ENCODE measurements around the gene INPP5A.
"Not testable (repeated sequence)": the region's sequence is repeated elsewhere in the genome, so short reads cannot be mapped to it uniquely, and the experiment has no call there.

INPP5A gene

DNA sequence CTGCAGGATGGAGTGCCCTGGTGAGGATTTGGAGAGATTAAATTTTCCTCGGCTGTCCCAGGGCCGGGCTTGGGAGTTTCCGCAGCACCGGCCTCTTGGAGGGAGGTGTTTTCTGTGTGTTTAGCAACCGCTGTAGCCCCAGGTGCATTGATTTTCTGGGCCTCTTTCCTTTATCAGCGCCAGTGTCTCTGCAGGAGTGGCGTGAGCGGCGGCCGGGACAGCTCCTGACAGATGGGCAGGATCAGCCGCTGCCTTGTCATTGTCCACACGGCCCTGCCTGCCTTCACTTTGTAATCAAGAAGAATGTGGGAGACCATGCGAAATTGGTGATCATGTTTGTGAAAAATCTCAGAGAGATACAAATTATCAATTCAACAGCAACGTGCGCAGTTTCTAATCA lies 216.0 kb downstream of the INPP5A start:
- DNase-seq = no peak
- intact Hi-C loops (cut with DNase I) = no loop called here

GRCh38 chr10:132754071-132754470 lies 216.5 kb downstream of the INPP5A start:
- intact Hi-C loops (cut with DNase I) = no loop called here
- no peak for DNase-seq

- intact Hi-C loops (cut with DNase I) = no loop called here
- no peak for DNase-seq
Measured at GRCh38 chr10:132755166-132755711, 217.7 kb downstream of the INPP5A start.

- DNase-seq = no peak
- intact Hi-C loops (cut with DNase I) = no loop called here
Measured at GRCh38 chr10:132756591-132756990, 219.0 kb downstream of the INPP5A start.

DNA sequence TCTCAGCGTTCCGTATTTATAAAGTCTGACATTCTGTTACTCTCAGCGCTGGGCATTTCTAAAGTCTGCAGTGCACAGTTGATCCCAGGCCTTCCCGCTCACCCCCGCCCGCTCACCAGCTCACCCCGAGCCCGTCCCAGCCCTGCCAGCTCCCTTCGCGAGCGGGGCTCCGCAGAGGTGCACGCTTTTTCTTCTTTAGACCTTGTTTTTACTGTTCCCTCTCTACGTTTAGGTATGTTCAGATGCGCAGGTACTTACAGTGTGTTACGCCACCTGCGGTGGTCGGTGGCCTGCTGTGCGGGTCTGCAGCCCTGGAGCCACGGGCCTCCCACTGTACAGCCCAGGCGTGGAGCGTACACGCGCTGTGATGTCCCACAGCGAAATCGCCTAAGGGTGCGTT lies 219.6 kb downstream of the INPP5A start:
- intact Hi-C loops (cut with DNase I) = no loop called here
- no peak for DNase-seq

GRCh38 chr10:132758865-132759264 lies 221.3 kb downstream of the INPP5A start:
- intact Hi-C loops (cut with DNase I) = no loop called here
- DNase-seq = no peak

- no peak for DNase-seq
- intact Hi-C loops (cut with DNase I) = no loop called here
Measured at GRCh38 chr10:132761395-132762060, 223.9 kb downstream of the INPP5A start.

GRCh38 chr10:132762267-132762666 lies 224.7 kb downstream of the INPP5A start:
- DNase-seq = peak in 20 of 42 donors; percentile 43 to 87 (median 64)
- intact Hi-C loops (cut with DNase I) = no loop called here

- intact Hi-C loops (cut with DNase I) = no loop called here
- DNase-seq = no peak
Measured at GRCh38 chr10:132763545-132763944, 226.0 kb downstream of the INPP5A start.

- DNase-seq = peak in 1 of 42 donors; percentile 16
- intact Hi-C loops (cut with DNase I) = no loop called here
Measured at GRCh38 chr10:132764108-132764507, 226.5 kb downstream of the INPP5A start.

- DNase-seq = peak in 27 of 42 donors; percentile 41 to 80 (median 70)
Measured at GRCh38 chr10:132765435-132765834, 227.8 kb downstream of the INPP5A start.

GRCh38 chr10:132766291-132766690 lies 228.7 kb downstream of the INPP5A start:
- peak in 10 of 42 donors; percentile 50 to 70 (median 56) for DNase-seq
- intact Hi-C loops (cut with DNase I) = no loop called here

More at GRCh38 chr10:132765435-132765834, 227.8 kb downstream of the INPP5A start:
- intact Hi-C loops (cut with DNase I) = no loop called here

DNA sequence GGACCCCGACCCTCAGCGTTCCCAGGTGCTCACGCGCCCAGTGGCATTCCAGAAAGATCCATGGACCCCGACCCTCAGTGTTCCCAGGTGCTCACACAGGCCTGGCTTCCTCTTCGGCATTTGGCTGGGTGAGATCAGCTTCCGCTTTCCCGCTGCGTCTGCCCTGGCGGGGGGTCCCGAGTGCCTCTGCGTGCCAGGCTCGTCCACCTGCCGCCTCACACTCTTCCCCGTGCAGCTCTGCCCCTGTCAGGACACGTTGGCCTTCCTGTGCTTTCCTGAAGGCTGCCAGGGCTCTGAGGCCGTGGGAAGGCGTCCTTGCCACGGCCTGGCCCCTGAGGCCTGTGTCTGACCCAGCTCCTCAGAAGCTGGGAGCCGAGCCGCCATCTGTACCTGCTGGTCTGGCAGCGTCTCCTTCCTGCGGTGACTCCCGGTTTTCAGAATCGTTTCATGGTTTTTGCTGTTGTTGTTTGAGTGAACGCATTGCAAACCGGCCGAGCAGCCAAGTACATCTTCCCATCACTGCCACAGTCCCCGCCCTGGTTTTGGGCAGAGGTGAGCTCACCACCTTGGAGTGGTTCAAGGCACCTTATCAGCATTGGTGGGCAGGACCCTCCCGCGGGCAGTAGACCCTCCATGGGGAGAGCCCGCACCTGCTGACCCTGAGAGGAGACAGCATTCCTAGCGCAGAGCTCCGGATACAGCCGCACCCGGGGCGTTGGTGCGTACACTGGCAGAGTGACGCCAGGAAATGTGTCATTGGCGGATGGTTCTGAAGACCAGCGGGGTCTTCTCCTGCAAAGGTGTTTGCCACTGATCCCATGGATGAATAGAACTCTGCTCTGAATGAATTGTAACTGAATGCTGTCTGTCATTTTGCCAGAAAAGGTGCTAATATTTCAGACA lies 231.0 kb downstream of the INPP5A start:
- intact Hi-C loops (cut with DNase I) = no loop called here
- DNase-seq = no peak

- DNase-seq = no peak
- intact Hi-C loops (cut with DNase I) = no loop called here
Measured at GRCh38 chr10:132770061-132771021, 232.8 kb downstream of the INPP5A start.

DNA sequence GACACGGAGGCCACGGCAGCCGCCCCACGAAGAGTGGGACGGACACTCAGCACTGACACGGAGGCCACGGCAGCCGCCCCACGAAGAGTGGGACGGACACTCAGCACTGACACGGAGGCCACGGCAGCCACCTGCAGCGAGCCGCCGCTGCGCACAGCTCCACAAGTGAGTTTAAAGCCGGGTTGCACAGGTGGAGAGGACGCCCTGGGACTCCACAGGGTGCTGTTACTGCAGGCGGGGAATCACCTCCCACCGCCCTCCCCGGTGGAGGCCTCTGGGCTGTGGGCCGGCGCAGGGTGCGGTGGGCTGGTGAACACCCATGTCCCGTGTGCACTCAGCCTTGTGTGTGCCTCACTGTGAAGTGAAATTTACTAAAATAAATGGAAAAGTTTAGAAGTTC lies 235.2 kb downstream of the INPP5A start:
- DNase-seq = not testable (repeated sequence)

DNA sequence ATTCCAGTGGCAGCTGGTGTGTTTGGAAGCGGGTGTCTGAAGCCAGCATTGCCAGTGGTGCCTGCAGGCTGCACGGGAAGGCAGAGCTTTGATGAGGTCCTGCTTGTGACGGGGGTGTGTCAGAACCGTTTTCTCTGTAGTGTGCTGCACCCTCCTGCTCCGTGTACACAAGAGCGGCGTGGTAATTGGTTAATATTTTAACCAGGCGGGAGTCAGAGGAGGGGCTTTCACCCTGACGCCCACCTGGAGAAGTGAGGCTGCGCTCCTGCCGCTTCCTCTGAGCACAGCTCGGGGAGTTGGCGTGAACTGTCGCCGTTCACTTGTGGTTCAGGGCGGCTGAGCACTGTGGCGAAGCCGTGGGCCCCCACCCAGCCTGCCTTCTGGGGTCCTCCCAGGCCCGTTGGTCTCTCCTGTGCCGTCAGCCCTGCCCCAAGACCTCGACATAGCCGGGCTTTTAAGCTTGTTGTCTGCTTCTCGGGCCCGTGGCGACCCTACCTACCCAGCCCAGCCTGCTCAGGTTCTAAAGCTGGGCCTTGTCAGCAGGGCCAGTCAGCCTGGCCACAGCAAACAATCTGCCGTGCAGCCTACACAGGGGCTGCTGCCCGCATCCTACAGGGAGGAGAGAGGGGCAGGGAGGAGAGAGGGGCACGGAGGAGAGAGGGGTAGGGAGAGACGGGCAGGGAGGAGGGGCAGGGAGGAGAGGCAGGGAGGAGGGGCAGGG lies 236.8 kb downstream of the INPP5A start:
- peak in 6 of 42 donors; percentile 38 to 56 (median 42) for DNase-seq
- intact Hi-C loops (cut with DNase I) = no loop called here

More for the DNA sequence above, 235.2 kb downstream of the INPP5A start:
- intact Hi-C loops (cut with DNase I) = not testable (repeated sequence)

GRCh38 chr10:132774902-132775863 lies 237.6 kb downstream of the INPP5A start:
- intact Hi-C loops (cut with DNase I) = no loop called here
- DNase-seq = peak in 33 of 42 donors; percentile 41 to 91 (median 73)

All from head of caudate nucleus (tissue), 42 donors.